ENCODE measurements around the gene RAP1GAP2.

- no peak for TF ChIP-seq CTCF (IDR thresholded peaks at IDR 0.05; ENCODE audit: low read length)
- no peak for TF ChIP-seq EZH2phosphoT487 (IDR thresholded peaks at IDR 0.05; ENCODE audit: low read length)
- TF ChIP-seq EZH2 (optimal IDR thresholded peaks at IDR 0.05; ENCODE audit: low read depth, low read length), result no peak
These were observed 64.6 kb downstream of the RAP1GAP2 start for GRCh38 chr17:2860883-2861282.

All from MM.1S (cell line).